CD4-positive, alpha-beta T cell treated with Interferon alpha-2 for 1 hour (primary cell): ENCODE results near the gene NDUFA5.
"Not testable (repeated sequence)": the region's sequence is repeated elsewhere in the genome, so short reads cannot be mapped to it uniquely, and the experiment has no call there.

ENCODE experiments used
- DNase-seq, 2 donors: peaks; one replicate each; pipeline ENCODE4 v3.0.0-alpha.2; 2020 to 2022

Gene NDUFA5

DNA sequence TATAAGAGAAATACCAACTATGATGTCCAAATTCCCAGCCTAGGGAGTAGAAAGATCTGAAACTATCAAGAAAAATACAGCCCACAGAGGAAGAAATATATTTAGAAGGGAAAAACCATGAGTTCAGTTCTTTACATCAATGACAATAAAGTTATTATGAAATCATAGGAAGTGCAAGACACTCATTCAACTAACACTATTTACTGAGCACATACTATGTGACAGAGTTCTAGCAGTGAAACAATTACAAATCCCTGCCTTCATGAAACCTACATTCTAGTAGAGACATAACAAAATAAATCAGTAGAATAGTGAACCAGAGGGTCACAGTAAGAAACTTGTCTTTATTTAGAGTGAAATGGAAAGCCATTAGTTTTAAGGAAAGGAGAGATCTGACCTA is 2.1 kb downstream of the NDUFA5 start:
- DNase-seq, result no peak

DNA sequence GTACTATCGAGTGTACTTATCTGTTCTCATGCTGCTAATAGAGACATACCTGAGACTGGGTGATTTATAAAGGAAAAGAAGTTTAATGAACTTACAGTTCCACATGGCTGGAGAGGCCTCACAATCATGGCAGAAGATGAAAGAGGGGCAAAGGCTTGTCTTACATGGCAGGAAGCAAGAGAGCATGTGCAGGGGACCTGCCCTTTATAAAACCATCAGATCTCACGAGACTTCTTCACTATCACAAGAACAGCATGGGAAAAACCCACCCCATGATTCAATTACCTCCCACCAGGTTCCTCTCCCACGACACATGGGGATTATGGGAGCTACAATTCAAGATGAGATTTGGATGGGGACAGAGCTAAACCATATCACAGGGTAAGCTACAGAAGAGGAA is 4.5 kb downstream of the NDUFA5 start:
- DNase-seq, result no peak

DNA sequence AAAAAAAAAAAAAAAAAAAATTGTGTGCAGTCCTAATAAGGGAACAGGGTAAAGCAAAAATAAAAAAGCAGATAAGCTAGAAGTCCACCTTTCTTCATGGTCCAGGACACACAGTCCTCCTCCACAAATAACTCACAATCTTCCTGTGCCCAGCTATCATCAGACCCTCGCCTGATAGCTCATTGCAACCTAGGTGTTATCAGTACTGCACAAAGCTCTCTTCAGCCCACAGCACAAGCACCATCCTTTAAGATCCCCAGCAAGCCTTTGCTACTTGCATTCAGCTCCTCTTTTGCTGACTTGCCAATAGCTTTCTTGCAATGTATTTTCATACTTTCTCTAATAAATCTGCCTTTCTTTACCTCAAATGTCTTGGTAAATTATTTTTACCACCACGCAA is 5.0 kb downstream of the NDUFA5 start:
- no peak for DNase-seq

DNA sequence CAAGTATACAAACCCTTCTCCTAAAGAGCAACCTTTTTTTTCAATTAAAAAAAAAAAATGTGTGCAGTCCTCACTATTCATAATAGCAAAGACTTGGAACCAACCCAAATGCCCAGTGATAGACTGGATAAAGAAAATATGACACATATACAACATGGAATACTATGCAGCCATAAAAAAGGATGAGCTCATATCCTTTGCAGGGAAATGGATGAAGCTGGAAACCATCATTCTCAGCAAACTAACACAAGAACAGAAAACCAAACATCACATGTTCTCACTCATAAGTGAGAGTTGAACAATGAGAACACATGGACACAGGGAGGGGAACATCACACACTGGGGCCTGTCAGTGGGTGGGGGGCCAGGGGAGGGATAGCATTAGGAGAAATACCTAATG is 5.5 kb downstream of the NDUFA5 start:
- not testable (repeated sequence) for DNase-seq

DNA sequence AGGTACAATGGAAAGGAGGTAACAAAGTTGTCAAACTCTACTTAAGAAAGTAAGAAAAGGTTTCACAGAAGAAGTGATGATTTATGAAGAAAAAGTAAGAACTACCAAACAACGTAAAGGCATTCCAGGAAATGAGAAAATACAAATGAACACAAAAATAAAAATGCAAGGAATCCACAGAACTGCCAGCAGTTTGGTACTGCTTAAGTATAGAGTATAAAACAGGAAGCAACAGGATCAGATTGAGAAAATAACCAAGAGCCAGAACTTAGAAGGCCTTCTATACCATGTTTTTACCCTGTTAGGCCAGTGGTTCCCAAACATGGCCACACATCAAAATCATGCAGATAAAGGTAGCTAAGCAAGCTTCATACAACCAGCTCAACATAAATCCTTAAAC is 9.2 kb downstream of the NDUFA5 start:
- DNase-seq, result no peak

DNA sequence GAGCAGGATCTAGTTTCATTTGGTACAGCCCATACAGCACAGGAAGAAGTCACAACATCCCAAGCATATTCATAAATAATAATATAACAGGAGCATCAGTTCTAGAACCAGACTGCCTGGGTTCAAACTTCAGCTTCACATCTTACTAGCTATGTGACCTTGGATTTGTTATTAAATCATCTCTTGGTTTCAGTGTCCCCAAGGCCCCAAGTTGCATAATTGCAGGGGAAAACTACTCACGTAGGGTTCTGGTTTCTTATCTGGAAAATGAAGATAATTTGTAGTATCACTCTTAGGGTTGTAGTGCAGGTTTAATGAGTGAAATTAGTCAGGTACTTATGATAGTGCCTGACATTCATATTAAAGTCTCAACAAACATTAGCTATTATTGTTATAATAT is 17.7 kb downstream of the NDUFA5 start:
- no peak for DNase-seq

DNA sequence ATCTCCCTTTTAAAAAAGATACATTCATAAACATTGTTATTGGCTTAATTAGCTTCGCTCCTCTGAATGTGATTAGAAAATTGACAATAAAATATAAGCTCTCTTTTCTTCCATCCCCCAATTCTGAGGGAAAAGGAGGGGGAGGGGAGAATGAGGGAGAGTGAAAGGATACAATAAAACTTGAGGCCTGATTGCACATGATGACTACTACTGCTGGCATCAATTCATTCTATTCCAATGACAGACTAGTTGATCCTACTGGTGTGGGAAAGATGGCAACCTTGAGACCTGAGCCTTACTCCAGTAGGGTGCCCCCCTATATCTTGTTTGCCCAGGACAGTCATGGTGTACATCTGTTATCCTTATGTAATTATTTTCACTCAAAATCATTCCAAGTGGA is 18.7 kb downstream of the NDUFA5 start:
- no peak for DNase-seq

DNA sequence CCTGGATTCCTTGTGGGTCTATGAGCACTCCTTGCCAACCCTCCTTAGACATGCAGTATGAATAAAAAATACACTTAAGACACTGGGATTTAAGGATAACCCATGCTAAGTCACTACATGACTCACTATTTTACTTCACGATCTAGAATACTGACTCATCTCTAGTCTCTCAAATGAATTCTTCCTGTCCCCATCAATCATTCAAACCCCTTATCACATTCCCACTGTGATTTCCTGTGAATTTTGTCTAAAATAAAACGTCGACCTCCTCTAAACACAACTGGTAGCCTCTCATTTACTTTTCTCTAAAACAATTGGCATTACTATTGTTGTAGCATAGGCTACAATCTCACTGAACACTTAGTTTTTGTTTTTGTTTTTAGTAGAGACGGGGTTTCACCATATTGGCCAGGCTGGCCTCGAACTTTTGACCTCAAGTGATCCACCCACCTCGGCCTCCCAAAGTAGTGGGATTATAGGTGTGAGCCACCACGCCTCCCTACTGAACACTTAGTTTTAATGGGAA is 19.4 kb downstream of the NDUFA5 start:
- DNase-seq, result no peak

DNA sequence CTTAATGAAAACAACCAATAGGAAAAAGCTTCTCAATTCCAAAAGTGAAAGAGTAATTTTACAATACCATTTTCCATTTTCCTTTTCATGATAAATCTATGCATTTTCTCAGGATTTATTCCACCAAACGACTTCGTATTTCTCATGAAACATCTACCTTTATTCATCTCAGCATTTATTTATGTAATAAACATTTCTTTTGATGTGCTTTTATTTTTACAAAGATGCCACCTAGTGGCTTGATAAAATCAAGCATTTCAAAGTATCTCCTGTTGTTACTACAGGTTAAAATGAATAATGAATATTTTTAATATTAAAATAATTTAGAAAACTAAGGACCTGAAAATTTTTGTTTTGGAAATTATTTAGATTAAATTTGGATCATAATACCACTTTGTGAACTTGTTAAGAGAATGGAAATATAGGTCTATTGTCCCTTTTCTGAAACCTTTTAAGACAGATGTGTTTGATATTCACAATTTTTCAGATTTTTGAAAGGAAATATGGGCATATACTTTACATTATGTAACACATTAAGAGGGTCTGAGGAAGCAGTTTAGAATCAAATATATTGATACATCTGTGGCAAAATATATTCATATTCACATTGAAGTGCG is 20.5 kb downstream of the NDUFA5 start:
- DNase-seq, result peak in 1 of 2 donors; percentile 60

DNA sequence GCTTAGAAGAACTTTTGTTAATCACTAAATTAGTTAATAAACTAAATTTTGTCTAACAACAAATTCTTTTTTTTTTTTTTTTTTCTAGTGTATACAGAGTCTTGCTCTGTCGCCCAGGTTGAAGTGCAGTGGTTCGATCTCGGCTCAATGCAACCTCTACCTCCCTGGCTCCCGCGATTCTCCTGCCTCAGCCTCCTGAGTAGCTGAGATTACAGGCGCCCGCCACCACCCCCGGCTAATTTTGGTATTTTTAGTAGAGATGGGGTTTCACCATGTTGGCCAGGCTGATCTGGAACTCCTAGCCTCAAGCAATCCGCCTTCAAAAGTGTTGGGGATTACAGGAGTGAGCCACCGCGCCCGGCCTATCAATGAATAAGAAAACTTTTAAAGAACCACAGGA is 22.1 kb downstream of the NDUFA5 start:
- DNase-seq, result no peak

DNA sequence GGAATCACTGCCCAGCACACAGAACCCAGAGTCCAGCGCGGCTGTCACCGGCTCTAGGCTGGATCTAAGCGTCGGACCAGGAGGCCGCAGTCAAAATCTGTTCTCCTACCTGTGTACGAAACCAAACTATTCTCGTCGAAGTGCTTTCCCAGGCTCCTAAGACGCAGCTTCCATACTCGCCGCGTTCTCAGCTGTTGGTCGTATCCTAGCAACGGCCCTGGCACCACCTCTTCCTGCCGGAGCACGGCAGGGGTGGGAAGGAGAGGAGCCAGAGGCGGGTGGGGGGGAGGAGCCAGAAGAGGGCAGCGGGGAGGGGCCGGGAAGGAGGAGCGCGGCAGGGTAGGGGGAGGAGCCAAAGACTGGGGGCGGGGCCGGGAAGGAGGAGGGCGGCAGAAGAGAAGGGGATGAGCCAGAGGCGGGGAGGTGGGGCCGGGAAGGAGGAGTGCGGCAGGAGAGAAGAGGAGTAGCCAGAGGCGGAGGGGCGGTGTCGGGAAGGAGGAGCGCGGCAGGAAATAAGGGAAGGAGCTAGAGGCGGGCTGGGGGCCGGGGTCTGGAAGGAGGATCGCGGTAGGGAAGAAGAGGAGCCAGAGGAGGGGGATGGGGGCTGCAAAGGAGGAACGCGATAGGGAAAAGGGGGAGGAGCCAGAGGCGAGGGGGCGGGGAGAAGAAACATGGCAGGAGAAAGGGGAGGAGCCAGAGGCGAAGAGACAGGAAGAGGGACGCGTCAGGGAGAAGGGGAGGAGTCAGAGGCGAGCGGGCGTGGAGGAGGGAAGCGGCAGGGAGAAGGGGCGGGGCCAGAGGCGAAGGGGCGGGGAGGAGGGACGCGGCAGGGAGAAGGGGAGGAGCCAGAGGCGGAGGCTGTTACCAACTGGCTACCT is 23.0 kb downstream of the NDUFA5 start, which contains the start of gene IQUB:
Gene IQUB (minus strand): TSS at position 213 of the 878 bp plus-strand sequence. CDS start 22,255 bp downstream, outside the sequence.
- DNase-seq, result peak; percentile 95 to 96

DNA sequence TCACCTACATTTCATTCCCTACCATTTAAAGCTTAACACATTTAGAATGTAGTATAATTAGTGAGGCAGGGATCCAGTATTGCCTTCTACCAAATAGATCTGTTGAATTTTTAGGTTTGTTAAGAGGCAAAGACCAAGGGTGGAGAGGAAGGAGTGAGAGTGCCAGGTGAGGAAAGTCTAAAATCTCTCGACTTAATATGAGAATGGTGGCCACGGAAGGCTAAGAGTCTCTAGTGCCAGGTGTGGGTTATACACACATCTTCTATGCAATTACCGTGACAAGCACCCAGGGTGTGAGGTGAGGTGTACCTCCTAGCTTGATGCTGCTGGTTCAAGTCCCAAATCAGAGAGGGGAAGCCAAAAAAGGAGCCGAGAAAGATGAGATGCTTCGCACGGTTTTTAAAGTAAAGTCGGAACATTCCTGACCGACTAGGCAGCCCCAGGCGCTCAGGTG is 23.7 kb downstream of the NDUFA5 start:
- peak in 1 of 2 donors; percentile 46 for DNase-seq

DNA sequence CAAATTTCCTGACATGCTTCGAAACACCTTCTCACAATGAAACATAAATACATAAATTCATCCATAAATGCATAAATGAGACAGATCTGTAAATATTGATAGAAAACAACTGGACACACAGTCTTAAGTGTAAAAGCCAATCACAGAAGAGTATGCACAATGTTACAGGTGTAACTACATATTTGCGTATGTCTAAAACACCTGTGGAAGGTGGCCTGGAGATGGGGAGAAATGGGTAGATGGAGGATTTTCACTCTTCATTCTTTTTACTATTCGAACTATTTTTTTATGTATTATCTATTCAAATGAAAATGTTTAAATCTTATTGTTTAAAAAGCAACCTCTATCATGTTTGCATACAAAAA is 24.1 kb downstream of the NDUFA5 start:
- no peak for DNase-seq

DNA sequence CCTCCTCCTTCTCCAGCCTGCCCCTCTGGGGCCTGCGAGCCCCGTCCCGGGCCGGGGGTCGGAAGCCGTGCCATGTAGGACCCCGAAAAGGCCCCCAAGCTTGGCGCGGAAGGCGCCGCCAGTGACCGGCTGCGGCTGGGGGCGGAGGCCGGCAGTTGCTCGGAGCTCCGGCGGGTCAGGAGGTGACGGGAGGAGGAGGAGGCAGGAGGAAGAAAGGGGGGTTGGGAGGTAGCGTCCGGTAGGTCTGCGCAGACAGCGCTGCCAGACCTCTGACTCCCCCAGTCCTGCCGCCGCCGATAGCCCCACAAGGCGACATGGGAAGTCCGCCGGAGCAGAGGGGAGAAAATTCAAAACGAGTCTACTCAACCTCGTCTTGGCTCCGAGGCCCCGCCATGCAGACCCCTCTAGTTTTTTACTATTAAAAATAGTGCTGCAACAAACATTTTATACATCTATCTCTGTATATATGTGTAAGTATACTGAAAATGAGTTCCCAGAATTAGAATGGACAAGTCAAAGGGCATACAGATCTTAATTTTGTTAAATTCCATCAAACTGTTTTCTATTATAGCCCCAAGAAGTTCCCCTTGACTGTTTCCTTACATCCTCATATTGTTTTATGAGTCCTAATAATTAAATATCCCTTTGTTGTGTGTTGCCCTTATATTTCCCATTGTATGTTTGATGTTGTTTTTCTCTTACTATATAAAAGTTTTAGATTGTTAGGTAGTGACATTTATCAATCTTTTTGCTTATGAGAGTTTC is 24.6 kb downstream of the NDUFA5 start:
- peak; percentile 31 to 43 for DNase-seq

DNA sequence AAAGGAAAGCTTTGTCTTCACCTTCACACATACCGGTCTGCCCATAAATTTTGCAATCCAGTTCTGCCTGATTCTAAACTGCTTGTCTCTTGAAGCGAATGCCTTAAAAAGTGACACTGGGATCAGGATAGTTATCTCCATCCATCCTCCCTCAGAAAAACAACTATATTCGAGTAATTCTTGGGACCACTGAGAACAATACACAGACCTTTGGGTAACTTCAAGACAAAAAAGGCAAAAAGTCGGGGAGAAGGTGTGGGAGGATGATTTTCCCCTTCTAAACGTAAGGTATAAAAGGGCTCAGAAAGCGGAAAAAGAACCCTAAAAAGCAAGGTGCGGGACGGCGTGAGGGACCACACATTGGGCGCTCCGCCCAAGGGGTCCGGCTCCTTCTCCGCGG is 25.3 kb downstream of the NDUFA5 start:
- not testable (repeated sequence) for DNase-seq

DNA sequence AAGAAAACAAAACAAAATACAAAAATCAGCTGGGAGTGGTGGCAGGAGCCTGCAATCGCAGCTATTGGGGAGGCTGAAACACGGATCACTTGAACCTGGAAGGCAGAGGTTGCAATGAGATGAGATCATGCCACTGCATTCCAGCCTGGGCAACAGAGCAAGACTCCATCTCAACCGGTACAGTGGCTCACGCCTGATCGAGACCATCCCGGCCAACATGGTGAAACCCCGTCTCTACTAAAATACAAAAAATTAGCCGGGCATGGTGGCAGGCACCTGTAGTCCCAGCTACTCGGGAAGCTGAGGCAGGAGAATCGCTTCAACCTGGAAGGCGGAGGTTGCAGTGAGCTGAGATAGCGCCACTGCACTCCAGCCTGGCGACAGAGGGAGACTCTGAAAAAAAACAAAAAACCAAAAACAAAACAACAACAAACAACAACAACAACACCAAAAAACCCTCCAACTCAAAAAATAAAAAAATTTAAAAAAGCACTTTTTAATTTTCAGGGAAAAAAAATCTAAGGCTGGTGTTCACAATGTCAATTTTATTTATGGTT is 27.5 kb downstream of the NDUFA5 start:
- DNase-seq, result not testable (repeated sequence)

DNA sequence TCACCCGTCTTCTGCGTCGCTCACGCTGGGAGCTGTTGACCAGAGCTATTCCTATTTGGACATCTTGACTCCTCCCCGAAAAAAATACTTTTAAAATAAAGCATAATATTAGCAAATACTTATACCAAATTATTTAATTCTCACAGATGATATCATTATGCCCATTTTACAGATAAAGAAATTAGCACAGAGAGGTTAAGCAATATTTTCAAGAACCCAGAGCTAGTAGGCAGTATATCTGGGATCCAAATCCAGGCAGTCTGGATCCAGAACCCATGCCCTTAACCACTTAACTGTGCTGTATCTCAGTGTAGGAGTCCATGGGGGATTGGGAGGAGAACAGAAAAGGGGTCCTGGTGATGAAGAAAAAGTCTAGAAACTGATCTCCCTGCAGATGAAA is 29.4 kb downstream of the NDUFA5 start:
- no peak for DNase-seq

DNA sequence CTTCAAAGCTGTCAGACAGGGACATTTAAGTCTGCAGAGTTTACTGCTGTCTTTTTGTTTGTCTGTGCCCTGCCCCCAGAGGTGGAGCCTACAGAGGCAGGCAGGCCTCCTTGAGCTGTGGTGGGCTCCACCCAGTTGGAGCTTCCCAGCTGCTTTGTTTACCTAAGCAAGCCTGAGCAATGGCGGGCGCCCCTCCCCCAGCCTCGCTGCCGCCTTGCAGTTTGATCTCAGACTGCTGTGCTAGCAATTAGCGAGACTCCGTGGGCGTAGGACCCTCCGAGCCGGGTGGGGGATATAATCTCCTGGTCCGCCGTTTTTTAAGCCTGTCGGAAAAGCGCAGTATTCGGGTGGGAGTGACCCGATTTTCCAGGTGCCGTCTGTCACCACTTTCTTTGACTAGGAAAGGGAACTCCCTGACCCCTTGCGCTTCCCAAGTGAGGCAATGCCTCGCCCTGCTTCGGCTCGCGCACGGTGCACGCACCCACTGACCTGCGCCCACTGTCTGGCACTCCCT is 29.8 kb downstream of the NDUFA5 start:
- DNase-seq, result not testable (repeated sequence)

DNA sequence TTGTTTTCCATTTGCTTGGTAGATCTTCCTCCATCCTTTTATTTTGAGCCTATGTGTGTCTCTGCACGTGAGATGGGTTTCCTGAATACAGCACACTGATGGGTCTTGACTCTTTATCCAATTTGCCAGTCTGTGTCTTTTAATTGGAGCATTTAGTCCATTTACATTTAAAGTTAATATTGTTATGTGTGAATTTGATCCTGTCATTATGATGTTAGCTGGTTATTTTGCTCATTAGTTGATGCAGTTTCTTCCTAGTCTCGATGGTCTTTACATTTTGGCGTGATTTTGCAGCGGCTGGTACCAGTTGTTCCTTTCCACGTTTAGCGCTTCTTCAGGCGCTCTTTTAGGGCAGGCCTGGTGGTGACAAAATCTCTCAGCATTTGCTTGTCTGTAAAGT is 31.1 kb downstream of the NDUFA5 start:
- not testable (repeated sequence) for DNase-seq

DNA sequence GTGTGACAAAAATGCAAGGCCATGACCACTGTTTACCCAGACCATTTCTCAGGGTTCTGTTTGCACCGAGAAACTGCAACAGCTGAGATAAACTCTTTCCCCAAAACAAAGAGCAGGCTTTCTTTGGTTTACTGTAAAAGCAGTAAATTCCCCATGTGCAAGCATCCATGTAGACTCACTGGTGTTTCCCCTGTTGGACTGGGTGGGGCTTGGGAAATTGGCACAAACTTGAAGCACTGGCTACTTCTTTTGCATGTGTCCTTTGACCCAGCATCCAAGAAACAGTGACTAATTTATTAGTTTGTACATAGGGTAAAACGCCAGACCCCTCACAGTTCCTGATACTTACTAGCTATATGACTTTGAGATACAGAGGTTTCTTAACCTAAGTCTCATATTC is 35.6 kb downstream of the NDUFA5 start:
- no peak for DNase-seq

DNA sequence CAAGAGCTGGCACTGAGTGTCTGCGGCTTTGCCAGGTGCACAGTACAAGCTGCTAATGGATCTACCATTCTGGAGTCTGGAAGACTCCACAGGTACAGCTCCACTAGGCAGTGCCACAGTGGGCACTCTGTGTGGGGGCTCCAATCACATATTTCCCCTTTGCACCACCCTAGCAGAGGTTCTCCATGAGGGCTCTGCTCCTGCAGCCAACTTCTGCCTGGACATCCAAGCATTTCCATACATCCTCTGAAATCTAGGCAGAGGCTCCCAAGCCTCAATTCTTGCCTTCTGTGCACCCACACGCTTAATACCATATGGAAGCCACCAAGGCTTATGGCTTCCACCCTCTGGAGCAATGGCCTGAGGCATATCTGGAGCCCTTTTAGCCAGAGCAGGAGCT is 52.4 kb downstream of the NDUFA5 start:
- no peak for DNase-seq

DNA sequence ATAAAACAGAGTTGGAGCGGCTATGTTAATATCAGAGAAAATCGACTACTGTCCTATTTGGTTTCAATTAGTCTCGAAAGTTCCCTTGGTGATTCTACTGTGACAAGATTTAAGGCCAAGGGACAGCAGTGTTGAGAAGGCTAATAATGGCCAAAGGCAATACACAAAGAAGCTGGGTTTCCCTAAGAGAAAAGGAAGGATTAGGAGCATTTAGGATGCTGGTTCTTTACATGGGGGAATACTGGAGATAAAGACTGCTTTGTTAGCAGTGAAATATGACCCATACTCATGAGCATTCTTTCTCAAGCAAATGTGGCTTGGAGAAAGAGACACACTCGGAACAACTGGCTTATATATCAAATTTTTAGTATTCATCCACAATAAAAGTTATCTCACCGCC is 55.4 kb downstream of the NDUFA5 start:
- DNase-seq, result no peak
